Activated CD8-positive, alpha-beta memory T cell treated with anti-CD3 and anti-CD28 coated beads, Interleukin-2, amount 10 ng/mL, durations not matched to agents 7 days and 5 days (primary cell): Measurements from ENCODE around the gene GRIP2. TPM values are rescaled to one million over a fixed set of nuclear protein-coding genes. Genes with fewer than 3 reads are reported as not detected.

ENCODE experiments used
- ATAC-seq: fragments of 150-1000 bp; cut with Tn5 transposase; one replicate; pipeline ENCODE4 v1.10.0; 2021; ENCODE audit warnings: moderate library complexity
- CTCF ChIA-PET: fragments of 350-600 bp; sonication (Branson Sonifier 250); formaldehyde crosslinking; loops from one replicate; lab custom pipeline; 2021; ENCODE audit warnings: antibody characterized with exemption; lab: Charles Lee
- DNase-seq: peaks from one replicate; pipeline ENCODE4 v3.0.0-alpha.2; 2020
- H3K27ac Mint-ChIP-seq: one replicate; pipeline ENCODE4 v1.8.0; 2021; ENCODE audit warnings: mild to moderate bottlenecking, mixed read lengths
- H3K27me3 Mint-ChIP-seq: one replicate; pipeline ENCODE4 v1.8.0; 2021; ENCODE audit warnings: mixed read lengths
- H3K36me3 Mint-ChIP-seq: one replicate; pipeline ENCODE4 v1.8.0; 2021; ENCODE audit warnings: mild to moderate bottlenecking, mixed read lengths
- H3K4me1 Mint-ChIP-seq: one replicate; pipeline ENCODE4 v1.8.0; 2021; ENCODE audit warnings: mixed read lengths
- H3K4me3 Mint-ChIP-seq: one replicate; pipeline ENCODE4 v1.8.0; 2021; ENCODE audit warnings: mild to moderate bottlenecking, moderate library complexity, mixed read lengths
- H3K9me3 Mint-ChIP-seq: one replicate; pipeline ENCODE4 v1.8.0; 2022; ENCODE audit warnings: low read depth, mixed read lengths
- total RNA-seq, 2 experiments: library from RNA; stranded (reverse); gene quantifications; one replicate each; pipeline ENCODE4 v1.2.3, GENCODE V29; 2021

GRIP2 gene
- total RNA-seq, 2 experiments from 2014 or later, result not detected

DNA sequence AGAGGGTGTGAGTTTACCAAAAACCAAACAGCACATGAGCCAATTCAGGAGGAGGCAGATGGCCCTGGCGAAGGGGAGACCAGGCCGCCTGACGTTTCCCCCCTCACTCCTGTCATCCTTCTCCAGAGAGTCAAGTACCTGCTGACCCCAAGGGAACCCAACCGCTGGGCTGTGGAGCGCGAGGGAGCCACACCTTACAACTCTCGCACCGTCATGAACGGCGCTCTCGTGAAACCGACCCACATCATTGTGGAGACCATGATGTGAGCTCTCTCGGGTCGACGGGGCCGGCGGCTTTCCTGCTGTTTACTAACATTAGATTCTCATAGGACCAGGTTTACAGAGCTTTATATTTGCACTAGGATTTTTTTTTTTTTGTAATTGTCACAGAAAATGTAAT, 55.4 kb downstream of the GRIP2 start:
- CTCF ChIA-PET, result interaction anchor here (1.0 to 1.9 kb wide), 3 partner anchors 12 to 281 kb away, joined by 3 to 6 read pairs (median 4); no protein-coding TSS in a partner anchor
- ATAC-seq (no peak), DNase-seq (no peak)
- H3K9me3 Mint-ChIP-seq, result no peaks in the 10 kb centered on the region
- H3K4me3 Mint-ChIP-seq, result no peak overlapping the region
- H3K36me3 Mint-ChIP-seq, result peaks cover 18% of the 10 kb centered on the region
- no peak overlapping the region for H3K27ac Mint-ChIP-seq
- H3K4me1 Mint-ChIP-seq, result peaks cover 12% of the 10 kb centered on the region
- H3K27me3 Mint-ChIP-seq, result no peaks in the 10 kb centered on the region

DNA sequence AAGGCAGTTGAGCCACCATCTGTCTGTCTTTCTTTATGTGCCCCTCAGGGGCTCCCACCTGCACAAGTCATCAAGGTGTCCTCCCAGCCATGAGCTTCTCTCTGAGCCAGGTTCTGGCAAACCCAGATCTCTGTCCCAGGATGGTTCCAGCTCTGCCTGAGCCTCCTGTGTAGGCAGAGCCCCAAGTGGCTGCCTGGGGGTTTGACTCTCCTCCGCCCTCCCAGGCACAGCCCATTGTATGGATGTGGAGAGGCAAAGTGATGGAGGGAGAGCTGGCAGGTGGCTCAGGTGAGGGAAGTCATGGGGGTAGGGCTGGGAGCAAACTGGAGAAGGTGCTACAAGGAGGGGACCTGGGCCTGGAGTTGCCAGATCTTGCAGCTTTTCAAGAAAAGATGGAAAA, 56.9 kb downstream of the GRIP2 start:
- H3K9me3 Mint-ChIP-seq, result no peaks in the 10 kb centered on the region
- no peak for DNase-seq
- peaks cover 10% of the 10 kb centered on the region for H3K4me1 Mint-ChIP-seq
- peaks cover 20% of the 10 kb centered on the region for H3K36me3 Mint-ChIP-seq
- H3K27me3 Mint-ChIP-seq, result no peaks in the 10 kb centered on the region
- ATAC-seq, result no peak
- H3K4me3 Mint-ChIP-seq, result no peak overlapping the region
- CTCF ChIA-PET, result no interaction called here
- H3K27ac Mint-ChIP-seq, result no peak overlapping the region

DNA sequence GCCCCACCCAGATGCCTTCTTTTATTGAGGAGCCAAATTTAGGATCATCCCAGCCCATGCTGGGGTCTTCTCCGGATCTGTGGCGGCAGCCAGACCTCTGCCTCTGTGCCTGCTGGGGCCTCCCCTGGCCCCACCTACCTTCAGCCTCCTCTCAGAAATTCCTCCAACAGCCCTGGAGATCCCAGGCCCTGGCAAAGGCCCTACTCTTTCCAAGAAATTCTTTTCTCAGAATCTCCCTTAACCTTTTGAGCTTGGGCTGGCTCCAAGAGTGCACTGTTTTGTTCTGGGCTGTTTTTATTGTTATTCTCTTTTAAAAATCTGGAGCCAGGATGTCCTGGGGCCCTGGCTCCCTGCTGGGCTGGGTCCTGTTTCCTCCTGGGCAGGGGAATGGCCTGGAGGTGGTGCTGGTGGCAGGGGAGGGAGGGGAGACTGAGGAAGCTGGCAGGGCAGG, 57.8 kb downstream of the GRIP2 start:
- ATAC-seq, result no peak
- CTCF ChIA-PET, result no interaction called here

DNA sequence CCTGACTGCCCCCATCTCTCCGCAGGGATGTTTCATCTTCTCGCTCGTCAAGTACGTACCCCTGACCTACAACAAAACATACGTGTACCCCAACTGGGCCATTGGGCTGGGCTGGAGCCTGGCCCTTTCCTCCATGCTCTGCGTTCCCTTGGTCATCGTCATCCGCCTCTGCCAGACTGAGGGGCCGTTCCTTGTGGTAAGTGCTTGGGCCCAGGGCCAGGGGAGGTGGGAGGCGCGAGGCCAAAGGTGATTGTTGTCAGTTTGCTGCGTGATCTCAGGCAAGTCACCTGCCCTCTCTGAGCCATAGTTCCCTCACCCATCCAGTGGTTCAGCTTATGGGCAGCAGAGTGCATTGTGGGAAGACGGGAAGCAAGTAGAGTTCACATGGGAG, 58.5 kb downstream of the GRIP2 start:
- H3K27me3 Mint-ChIP-seq, result no peaks in the 10 kb centered on the region
- peaks cover 6% of the 10 kb centered on the region for H3K4me1 Mint-ChIP-seq
- DNase-seq, result no peak
- CTCF ChIA-PET, result no interaction called here
- H3K27ac Mint-ChIP-seq, result no peak overlapping the region
- H3K9me3 Mint-ChIP-seq, result no peaks in the 10 kb centered on the region
- peaks cover 17% of the 10 kb centered on the region for H3K36me3 Mint-ChIP-seq
- H3K4me3 Mint-ChIP-seq, result no peak overlapping the region
- ATAC-seq, result no peak

More for the DNA sequence above, 57.8 kb downstream of the GRIP2 start:
- H3K27ac Mint-ChIP-seq, result no peak overlapping the region
- H3K4me3 Mint-ChIP-seq, result no peak overlapping the region
- H3K4me1 Mint-ChIP-seq, result peaks cover 9% of the 10 kb centered on the region
- DNase-seq, result no peak
- no peaks in the 10 kb centered on the region for H3K9me3 Mint-ChIP-seq
- peaks cover 22% of the 10 kb centered on the region for H3K36me3 Mint-ChIP-seq
- H3K27me3 Mint-ChIP-seq, result no peaks in the 10 kb centered on the region

DNA sequence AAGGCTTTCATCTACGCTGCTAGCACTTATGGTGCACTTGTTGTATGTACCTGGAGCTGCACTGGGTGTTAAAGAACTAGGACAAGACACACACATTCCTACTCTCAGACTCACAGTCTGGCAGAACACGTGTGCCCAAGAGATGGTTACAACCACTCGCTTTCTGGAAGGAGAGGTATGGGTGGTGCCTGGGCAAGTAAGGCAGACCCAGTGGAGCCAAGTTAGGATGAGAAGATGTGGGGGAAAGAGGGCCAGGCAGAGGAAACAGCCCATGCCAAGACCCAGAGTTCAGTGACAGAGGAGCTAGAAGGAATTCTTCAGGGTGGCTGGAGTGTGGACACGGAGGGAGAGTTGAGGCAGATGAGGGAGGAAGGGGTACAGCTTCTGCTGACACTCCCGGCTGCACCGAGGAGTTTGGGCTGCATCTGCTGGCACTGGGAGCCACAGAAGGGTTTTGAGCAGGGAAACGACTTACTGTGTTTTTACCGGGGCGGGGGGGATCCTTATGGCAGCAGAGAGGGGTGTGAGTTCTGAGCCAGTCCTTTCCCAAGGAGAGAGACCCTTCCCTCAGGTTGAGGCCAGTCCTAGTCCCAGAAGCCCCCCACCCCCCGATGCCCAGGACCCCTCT, 59.0 kb downstream of the GRIP2 start:
- DNase-seq (no peak), ATAC-seq (no peak)
- Mint-ChIP-seq H3K4me1 (peaks cover 3% of the 10 kb centered on the region), H3K9me3 (no peaks in the 10 kb centered on the region), H3K27ac (no peak overlapping the region), H3K36me3 (peaks cover 16% of the 10 kb centered on the region), H3K27me3 (no peaks in the 10 kb centered on the region), H3K4me3 (no peak overlapping the region)
- CTCF ChIA-PET, result no interaction called here

DNA sequence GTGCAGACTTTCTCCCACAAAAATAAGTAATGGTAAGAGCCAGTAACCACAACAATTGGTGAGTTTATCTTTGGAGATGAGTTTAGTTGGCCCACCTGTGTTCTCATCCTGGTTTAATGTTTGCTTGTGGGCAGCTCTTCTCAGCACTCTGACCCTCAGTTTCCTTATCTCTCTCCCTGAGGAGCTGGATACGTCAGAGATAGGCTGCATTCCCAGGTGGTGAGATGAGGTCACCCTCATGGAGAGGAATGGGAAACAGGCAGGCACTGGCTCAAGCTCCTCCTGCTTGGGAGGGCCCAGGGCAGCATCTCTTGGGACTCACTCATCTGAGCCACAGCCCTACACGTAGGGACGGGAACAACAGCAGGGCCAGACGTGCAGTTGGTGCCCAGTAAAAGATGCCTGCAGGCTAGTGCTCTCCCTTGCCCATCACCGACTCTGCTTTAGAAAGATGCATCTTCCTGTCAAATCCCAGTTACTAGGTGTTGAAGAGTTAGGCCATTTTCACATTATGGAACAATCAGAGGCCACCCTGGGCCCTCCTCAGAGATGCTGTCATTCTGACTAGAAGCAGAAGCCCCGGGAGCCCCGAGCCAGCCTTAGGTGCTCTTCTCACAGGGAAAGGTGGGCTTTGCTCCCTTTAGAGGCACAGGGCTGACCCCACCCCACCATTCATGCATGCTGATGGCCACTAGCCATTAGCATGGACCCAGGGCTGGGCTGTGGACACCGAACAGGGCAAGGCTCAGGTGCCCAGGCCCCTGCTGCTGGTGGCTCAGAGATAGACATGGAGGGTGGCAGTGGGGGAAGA, 59.7 kb downstream of the GRIP2 start:
- DNase-seq, result no peak
- Mint-ChIP-seq H3K9me3 (no peaks in the 10 kb centered on the region), H3K27ac (no peak overlapping the region), H3K27me3 (no peaks in the 10 kb centered on the region), H3K36me3 (peaks cover 12% of the 10 kb centered on the region), H3K4me3 (no peak overlapping the region), H3K4me1 (no peaks in the 10 kb centered on the region)
- no peak for ATAC-seq
- CTCF ChIA-PET, result no interaction called here

DNA sequence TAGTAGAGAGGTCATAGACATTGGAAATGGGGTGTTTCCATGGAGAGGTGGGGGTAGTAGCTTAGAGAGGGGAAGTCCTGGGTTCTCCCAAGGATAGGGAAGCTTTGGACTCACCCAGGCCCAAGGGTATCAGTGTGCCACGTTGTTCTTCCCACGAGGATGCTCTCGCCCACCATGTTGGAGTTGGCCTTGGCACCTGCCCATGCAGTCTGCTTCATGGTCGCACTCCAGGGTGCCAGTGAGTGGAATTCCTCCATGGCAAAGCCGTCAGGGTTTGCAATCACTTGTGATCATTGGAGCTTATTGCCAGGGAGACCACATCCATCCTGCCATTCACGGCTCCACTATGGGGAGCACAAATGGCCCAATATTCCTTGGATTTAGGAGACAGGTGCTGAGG, 60.6 kb downstream of the GRIP2 start:
- no peak for DNase-seq
- no peaks in the 10 kb centered on the region for H3K27me3 Mint-ChIP-seq
- no peak overlapping the region for H3K4me3 Mint-ChIP-seq
- H3K9me3 Mint-ChIP-seq, result no peaks in the 10 kb centered on the region
- H3K27ac Mint-ChIP-seq, result no peak overlapping the region
- CTCF ChIA-PET, result interaction anchor here (1.0 kb wide), 1 partner anchor 11 kb away, joined by 3 read pairs; no protein-coding TSS in a partner anchor
- H3K4me1 Mint-ChIP-seq, result no peaks in the 10 kb centered on the region
- peaks cover 12% of the 10 kb centered on the region for H3K36me3 Mint-ChIP-seq
- no peak for ATAC-seq

DNA sequence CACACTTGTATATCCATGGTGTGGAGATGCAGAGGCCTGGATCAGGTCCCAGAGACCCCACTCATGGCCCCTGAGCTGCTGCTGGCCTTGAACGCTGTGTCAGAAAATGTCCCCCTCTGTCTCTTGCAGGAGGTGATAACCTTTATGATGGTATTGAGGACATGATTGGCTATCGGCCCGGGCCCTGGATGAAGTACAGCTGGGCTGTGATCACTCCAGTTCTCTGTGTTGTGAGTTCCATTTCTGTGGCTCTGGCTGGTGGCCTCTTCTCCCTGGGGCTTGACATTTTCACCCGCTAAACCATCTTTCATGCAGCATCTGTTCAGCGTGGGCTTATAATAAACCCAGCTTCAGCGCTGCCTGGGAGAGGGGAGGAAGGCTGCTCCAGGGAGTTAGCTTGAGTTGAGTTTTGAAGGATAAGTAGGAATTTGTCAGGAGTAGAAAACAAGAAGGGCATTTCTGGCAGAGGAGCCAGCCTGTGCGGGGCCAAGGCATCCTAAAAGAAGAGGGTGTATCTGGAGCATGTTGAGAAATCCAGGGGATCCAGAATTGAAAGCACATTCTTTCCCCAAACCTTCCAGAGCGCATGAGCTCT, 61.1 kb downstream of the GRIP2 start:
- no peak overlapping the region for H3K27ac Mint-ChIP-seq
- ATAC-seq, result no peak
- no peaks in the 10 kb centered on the region for H3K9me3 Mint-ChIP-seq
- no peaks in the 10 kb centered on the region for H3K27me3 Mint-ChIP-seq
- H3K36me3 Mint-ChIP-seq, result peaks cover 12% of the 10 kb centered on the region
- no peak for DNase-seq
- CTCF ChIA-PET, result interaction anchor here (1.0 kb wide), 1 partner anchor 11 kb away, joined by 3 read pairs; no protein-coding TSS in a partner anchor
- no peak overlapping the region for H3K4me3 Mint-ChIP-seq
- H3K4me1 Mint-ChIP-seq, result no peaks in the 10 kb centered on the region

DNA sequence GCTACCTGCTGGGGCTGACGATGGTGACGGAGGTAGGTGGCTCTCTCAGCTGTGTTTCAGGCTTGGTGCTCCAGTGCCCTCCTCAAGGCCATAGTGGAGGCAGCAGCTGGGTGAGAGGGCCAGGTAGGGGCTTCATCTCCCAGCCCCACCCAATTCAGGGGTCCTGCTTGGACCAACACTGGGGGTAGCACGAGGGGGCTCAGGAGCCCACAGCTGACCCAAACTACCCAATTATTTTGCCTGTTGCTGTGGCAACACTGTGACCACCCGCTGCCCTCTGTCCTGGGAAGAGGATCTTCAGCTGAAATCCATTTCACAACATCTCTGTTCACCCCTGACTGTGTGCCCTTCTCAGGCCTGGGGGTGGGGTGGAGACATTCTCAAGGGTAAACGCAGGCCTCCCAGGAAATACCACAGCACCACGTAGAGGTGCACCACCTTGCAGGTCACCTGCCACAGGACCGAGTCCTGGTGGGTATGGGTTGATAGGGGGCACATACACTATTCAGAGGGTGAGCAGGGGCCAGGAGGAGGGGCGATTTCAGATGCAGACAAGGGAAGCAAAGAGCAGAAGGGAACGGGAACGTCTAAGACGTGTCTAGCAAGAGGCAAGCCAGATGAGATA, 62.7 kb downstream of the GRIP2 start:
- CTCF ChIA-PET, result no interaction called here
- DNase-seq (no peak), ATAC-seq (no peak)
- H3K27me3 Mint-ChIP-seq, result no peaks in the 10 kb centered on the region
- no peak overlapping the region for H3K27ac Mint-ChIP-seq
- no peak overlapping the region for H3K4me3 Mint-ChIP-seq
- H3K4me1 Mint-ChIP-seq, result peaks cover under 1% of the 10 kb centered on the region
- H3K36me3 Mint-ChIP-seq, result peaks cover 9% of the 10 kb centered on the region
- H3K9me3 Mint-ChIP-seq, result no peaks in the 10 kb centered on the region

DNA sequence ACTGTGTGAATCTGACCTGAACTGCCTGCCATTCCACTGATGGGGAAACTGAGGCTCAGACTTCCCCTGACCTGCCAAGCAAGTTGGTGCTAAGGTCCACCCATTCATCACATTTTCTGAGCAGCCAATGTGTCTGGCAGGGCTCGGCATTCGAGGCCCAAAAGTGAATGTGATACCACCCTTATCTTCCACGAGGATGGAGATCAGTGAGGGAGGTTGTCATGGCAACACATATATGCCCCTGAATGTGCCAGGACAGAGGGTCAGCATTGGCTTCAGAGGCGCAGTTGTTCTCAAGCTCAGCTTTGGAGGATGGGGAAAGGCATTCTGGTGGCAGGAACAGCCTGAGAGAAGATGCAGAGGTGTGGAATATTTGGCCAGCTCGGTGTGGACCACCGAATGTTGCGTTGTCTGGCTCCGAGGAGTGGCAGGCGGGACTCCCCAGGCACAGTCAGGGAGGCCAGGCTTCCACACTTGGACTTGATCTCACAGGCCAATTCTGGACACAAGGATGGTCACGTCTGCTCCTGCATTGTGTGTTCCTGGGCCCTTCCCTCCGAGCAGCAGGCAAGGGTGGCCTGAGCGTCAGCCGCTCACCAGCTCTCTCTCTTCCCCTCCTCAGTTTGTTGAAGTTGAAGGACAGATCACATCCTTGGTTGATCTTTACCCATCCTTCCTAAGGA, 63.4 kb downstream of the GRIP2 start:
- DNase-seq, result no peak
- no peak for ATAC-seq
- CTCF ChIA-PET, result no interaction called here

DNA sequence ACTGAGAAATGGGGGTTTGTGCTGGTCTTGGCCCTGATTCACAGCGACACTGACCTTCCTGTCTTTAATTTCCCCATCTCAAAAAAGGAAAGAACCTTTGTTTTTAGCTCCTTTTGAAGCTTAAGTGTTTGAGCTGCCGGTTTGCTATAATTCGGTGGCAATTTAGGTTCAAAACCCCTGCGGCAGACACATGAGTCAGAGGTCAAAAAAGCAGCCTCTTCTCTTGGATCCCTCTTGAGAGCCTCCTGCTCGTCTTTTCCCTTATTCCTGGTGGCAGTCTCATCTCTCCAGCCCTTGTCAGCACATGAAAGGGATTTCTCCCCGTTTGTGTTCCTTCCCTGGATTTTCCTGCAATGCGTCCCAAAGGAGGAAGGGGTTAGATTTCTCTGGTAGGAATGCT, 64.5 kb downstream of the GRIP2 start:
- DNase-seq (no peak), ATAC-seq (no peak)
- Mint-ChIP-seq H3K4me3 (no peak overlapping the region), H3K36me3 (peaks cover 3% of the 10 kb centered on the region), H3K27ac (no peak overlapping the region), H3K9me3 (no peaks in the 10 kb centered on the region), H3K4me1 (peaks cover 6% of the 10 kb centered on the region), H3K27me3 (no peaks in the 10 kb centered on the region)
- CTCF ChIA-PET, result no interaction called here

More for the DNA sequence above, 63.4 kb downstream of the GRIP2 start:
- Mint-ChIP-seq H3K36me3 (peaks cover 6% of the 10 kb centered on the region), H3K27ac (no peak overlapping the region), H3K27me3 (no peaks in the 10 kb centered on the region), H3K4me1 (peaks cover 6% of the 10 kb centered on the region), H3K9me3 (no peaks in the 10 kb centered on the region), H3K4me3 (no peak overlapping the region)

DNA sequence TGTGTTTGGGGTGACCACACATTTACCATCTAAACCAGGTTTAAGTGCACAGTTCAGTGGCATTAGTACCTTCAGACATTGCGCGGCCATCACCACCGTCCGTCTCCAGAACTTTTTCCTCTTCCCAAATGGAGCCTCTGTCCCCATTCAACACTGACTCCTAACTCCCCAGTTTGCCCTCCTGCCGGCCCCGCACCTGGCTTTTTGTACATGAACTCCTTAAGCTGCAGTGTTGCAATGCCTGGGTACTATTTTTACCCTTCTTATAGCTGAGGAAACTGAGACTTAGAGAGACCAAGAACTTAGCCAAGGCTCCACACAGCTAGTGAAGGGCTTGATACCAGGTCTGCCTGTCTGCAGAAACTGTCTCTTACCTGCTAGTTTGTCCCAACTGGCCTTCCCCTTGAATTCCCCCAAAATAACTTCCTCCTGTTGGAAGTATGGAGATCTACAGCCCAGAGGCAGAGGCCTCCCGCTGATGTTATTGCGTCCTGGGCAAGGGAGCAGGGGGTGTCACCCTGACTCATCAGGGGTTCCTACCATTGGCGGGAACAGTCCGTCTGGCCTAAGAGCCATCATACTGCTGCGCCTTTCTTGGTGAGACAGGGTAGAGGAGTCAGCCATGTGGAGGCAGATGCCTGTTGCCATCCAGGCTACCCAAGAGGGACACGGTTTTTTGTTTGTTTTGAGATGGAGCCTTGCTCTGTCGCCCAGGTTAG, 65.6 kb downstream of the GRIP2 start:
- ATAC-seq (no peak), DNase-seq (no peak)
- H3K9me3 Mint-ChIP-seq, result no peaks in the 10 kb centered on the region
- H3K36me3 Mint-ChIP-seq, result peaks cover 3% of the 10 kb centered on the region
- no peaks in the 10 kb centered on the region for H3K27me3 Mint-ChIP-seq
- H3K4me1 Mint-ChIP-seq, result peaks cover 6% of the 10 kb centered on the region
- H3K4me3 Mint-ChIP-seq, result no peak overlapping the region
- no peak overlapping the region for H3K27ac Mint-ChIP-seq
- CTCF ChIA-PET, result interaction anchor here (0.6 to 1.1 kb wide), 2 partner anchors 345 to 578 kb away, joined by 3 to 5 read pairs; no protein-coding TSS in a partner anchor
